Measurements from ENCODE around the gene OCIAD1.

- TF ChIP-seq, protein P1, sequence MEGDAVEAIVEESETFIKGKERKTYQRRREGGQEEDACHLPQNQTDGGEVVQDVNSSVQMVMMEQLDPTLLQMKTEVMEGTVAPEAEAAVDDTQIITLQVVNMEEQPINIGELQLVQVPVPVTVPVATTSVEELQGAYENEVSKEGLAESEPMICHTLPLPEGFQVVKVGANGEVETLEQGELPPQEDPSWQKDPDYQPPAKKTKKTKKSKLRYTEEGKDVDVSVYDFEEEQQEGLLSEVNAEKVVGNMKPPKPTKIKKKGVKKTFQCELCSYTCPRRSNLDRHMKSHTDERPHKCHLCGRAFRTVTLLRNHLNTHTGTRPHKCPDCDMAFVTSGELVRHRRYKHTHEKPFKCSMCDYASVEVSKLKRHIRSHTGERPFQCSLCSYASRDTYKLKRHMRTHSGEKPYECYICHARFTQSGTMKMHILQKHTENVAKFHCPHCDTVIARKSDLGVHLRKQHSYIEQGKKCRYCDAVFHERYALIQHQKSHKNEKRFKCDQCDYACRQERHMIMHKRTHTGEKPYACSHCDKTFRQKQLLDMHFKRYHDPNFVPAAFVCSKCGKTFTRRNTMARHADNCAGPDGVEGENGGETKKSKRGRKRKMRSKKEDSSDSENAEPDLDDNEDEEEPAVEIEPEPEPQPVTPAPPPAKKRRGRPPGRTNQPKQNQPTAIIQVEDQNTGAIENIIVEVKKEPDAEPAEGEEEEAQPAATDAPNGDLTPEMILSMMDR (conservative IDR thresholded peaks at IDR 0.05; ENCODE audit: low read depth, low read length) = no peak
- TF ChIP-seq EZH2phosphoT487 (IDR thresholded peaks at IDR 0.05; ENCODE audit: borderline replicate concordance, low read length) = no peak
These were observed 68.0 kb downstream of the OCIAD1 start for GRCh38 chr4:48898733-48899431.
